Measurements from ENCODE around the gene SERPINB10.

DNA sequence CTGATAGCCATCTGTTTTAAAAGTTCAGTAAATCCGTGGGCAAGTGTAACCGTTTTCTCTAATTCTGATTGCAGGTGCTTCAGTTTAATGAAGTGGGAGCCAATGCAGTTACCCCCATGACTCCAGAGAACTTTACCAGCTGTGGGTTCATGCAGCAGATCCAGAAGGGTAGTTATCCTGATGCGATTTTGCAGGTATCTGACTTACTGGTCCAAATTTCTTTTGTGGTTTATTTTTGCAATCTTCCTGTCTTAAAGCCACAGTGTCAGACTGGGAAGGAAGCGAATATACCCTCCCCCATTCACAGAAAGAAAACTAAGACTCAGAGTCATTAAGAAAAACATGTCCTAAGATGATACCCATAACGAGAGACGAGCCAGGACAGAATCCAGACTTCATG lies 12.6 kb upstream of the SERPINB10 start:
- TF ChIP-seq EZH2 (IDR thresholded peaks at IDR 0.05; ENCODE audit: insufficient read depth, poor library complexity, severe bottlenecking) (no peak), EZH2phosphoT487 (IDR thresholded peaks at IDR 0.05; ENCODE audit: insufficient read depth, low read depth) (no peak)

Data from GM23248 (cell line).